Measurements from ENCODE around the gene FZD4.

The FZD4 gene

GRCh38 chr11:86912238-86912637, 43.0 kb downstream of the FZD4 start:
- no peak for DNase-seq (ENCODE audit: low read depth in 2 of 2)

DNA sequence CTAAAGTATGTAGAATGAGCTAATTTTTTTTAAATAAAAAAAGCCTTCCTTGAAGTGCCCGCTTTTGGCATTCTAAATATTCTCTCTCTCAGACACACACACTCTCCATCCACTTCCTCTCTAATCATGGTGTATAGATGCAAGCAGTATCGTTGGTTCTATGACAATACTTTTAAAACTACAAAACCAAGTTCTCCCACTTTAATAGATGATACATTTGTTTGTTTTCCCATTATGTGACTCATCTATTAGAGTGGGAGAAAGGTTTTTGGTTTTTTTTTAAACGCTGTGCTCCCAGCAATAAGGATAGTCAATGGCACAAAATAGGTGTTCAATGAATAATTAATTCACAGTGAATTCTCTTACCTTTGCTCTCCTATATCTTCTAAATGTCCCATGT, 44.6 kb downstream of the FZD4 start:
- DNase-seq (ENCODE audit: low read depth in 2 of 2), result no peak

DNA sequence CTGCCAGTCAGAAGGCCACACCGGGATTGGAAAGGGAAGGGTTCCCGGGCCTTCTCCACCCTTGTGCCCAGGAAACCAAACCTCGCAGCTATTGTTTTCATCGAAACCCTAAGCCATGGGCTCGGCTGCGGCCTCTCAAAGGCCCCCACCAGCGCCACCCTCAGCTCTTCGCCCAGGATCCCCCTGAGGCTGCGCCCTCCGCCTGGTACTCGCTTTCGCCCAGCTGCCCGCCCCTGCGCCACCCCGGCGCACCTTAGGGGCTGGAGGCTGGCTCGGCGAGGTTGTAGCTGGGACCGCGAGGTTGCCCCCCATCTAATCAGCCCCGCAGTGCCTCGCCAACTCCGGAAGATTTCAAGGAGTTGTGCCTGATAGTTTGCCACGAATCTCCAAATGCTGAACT, 49.0 kb downstream of the FZD4 start:
- DNase-seq (ENCODE audit: low read depth in 2 of 2), result no peak

DNA sequence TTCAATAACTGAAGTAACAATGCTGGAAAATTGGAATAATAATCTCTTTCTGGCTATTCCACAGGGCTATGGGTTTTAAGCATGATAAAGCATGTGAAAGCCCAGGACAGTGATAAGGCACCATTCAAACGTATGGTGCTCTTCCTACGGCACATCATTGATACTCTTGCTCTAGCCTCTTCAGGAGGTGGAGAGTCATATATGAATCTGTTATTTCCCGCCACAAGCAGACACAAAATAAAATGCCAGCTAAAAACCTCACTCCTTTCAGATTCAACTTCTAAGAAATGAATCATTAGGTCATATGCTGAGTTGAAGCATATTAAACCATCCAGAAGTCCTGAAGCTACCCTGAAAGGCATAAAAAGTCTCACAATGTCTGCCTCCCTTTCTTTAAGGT, 49.9 kb downstream of the FZD4 start:
- DNase-seq (ENCODE audit: low read depth in 2 of 2), result no peak

DNA sequence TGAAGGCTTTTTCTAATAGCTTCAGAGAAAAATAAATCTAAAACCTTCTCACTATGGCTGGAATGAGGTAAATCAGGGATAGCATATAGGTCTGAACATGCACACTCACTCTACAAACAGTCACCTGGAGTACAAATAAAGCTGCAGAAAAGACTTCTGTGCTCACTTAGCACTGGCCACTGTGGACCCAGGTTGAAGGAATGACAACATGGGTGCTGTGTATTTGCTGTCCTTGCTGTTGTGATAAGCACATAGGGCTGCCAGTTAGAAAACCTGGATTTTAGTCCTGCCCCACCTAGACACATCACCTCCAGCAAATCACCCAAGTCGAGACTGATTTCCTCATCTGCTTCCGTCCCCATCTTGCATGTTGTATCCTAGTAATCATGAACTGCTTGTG, 51.2 kb downstream of the FZD4 start:
- DNase-seq (ENCODE audit: low read depth in 2 of 2), result no peak

DNA sequence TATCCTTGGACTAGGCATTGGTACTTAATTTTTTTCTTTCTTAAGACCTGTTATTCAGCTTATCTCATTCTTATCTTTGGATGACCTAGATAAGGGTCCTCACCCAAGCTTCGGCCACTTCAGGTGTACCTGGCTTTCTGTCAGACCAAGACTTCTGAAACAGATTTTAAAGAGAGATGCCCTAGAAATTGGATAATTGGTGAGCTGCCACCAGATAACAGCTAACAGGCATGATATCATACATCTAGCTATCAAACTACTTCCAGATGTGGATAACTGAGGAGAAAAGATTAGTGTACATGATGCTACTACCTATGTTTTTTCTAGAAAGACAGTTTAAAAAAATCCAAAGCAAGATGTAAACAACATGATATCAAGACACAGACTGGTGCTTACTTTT, 52.9 kb downstream of the FZD4 start:
- DNase-seq (ENCODE audit: low read depth in 2 of 2), result no peak

DNA sequence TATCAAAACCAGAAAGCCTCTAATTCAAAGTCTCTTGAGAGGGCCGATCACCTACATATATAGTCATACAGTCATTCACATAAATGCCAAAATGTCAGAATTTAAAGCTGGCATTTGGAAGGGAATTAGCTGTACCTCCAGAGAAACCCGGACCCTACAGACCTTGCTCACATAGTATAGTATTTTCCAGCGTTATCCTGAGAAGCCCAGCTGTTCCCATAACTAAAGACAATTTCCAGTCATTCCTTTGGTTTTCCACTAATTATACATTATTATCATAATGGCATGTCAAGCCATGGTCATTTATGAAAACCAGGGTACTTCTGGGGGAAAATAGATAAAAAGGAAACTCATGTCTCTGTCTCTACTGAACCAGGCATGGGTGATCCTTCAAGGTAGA, 53.6 kb downstream of the FZD4 start:
- DNase-seq (ENCODE audit: low read depth in 2 of 2), result no peak

- DNase-seq (ENCODE audit: low read depth in 2 of 2), result no peak
Observed at GRCh38 chr11:86900162-86900561, 55.0 kb downstream of the FZD4 start.

DNA sequence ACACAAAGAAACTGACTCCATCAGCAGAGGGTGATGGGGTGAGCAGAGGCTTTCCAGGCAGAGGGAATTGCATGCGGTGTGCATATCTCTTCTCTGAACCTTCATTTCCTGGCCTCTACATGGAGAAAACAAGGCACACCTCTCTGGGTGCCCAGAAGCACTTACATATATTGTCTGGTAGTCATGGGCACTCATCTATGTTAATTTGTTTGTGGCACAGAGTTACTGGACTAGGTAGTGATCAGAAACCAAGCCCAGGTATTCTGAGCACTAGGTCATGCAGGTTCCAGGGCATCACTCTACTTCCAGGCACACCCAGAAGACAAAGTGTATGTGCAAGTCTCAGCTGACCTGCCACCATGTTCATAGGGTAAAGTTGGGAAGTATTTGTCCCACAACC, 56.5 kb downstream of the FZD4 start:
- no peak for DNase-seq (ENCODE audit: low read depth in 2 of 2)

DNA sequence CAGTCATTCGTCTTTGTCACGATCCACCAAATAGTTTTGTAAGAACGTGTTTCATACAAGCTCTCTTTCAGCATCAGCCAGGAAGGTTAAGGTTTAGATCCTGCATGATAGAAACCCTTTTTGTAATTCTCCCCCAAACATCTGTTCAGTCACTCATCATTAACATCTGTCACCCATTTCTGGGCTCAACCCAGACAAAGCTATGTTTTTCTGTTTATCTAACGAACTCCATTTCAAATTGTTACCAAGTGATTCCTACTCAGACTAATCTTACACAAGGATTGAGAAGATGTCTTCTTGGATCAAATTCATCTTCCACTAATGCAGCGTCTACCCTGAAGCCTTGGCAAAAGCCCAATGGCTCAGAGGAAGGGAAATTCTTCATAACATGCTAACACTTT, 58.8 kb downstream of the FZD4 start:
- DNase-seq (ENCODE audit: low read depth in 2 of 2), result no peak

Data from stimulated activated CD8-positive, alpha-beta memory T cell treated with anti-CD3 and anti-CD28 coated beads, Interleukin-2, amount 100 ng/mL, for 1 hour (primary cell).